DND-41 (cell line): ENCODE measurements around the gene SEC16A.

Experiments
- ATAC-seq: fragments of 200-7000 bp; cut with Tn5 transposase; 3 replicates; pipeline ENCODE4 v1.9.1; 2021; ENCODE audit warnings: low read depth; ENCODE audit not compliant: insufficient read depth
- DNase-seq: peaks from one replicate; pipeline ENCODE4 v3.0.0-alpha.2; 2020
- H2AFZ ChIP-seq: 2 replicates; pipeline ENCODE4 v1.6.0; 2012; ENCODE audit warnings: low read depth, low read length
- H3K27ac ChIP-seq: 2 replicates; pipeline ENCODE4 v1.5.1; 2012; ENCODE audit warnings: low read length, inconsistent platforms
- H3K27me3 ChIP-seq: fragments of 200-600 bp; sonication (generic); 2 replicates; pipeline ENCODE4 v1.6.0; 2012; ENCODE audit warnings: low read length, mild to moderate bottlenecking, inconsistent platforms; ENCODE audit not compliant: insufficient read depth, poor library complexity
- H3K36me3 ChIP-seq: 2 replicates; pipeline ENCODE4 v1.5.1; 2012; ENCODE audit warnings: low read length, inconsistent platforms; ENCODE audit not compliant: insufficient read depth
- H3K4me1 ChIP-seq: 2 replicates; pipeline ENCODE4 v1.5.1; 2012; ENCODE audit warnings: mild to moderate bottlenecking, low read length; ENCODE audit not compliant: insufficient read depth
- H3K4me2 ChIP-seq: 2 replicates; pipeline ENCODE4 v1.6.0; 2012; ENCODE audit warnings: mild to moderate bottlenecking, moderate library complexity, low read length, inconsistent platforms; ENCODE audit not compliant: insufficient read depth
- H3K4me3 ChIP-seq, 2 experiments: fragments of 200-600 bp in 1 of 2; shearing (Covaris generic) in 1 of 2; 2 replicates each; pipeline ENCODE4 v1.5.1; 2012 to 2016; ENCODE audit warnings: inconsistent platforms in 2 of 2, low read length in 2 of 2, mild to moderate bottlenecking in 2 of 2, low read depth in 1 of 2, moderate library complexity in 1 of 2
- H3K79me2 ChIP-seq: 2 replicates; pipeline ENCODE4 v1.6.0; 2012; ENCODE audit warnings: low read length, inconsistent platforms; ENCODE audit not compliant: insufficient read depth
- H3K9ac ChIP-seq: 2 replicates; pipeline ENCODE4 v1.6.0; 2012; ENCODE audit warnings: low read depth, mild to moderate bottlenecking, inconsistent platforms, low read length, moderate library complexity
- H3K9me3 ChIP-seq: 2 replicates; pipeline ENCODE4 v1.5.1; 2012; ENCODE audit warnings: low read length, moderate library complexity, mild to moderate bottlenecking, inconsistent platforms; ENCODE audit not compliant: insufficient read depth, severe bottlenecking
- H4K20me1 ChIP-seq: 2 replicates; pipeline ENCODE4 v1.6.0; 2012; ENCODE audit warnings: low read length; ENCODE audit not compliant: insufficient read depth
- CTCF ChIP-seq: IDR thresholded peaks from 2 replicates; pipeline ENCODE4 v1.5.1; 2012; ENCODE audit warnings: borderline replicate concordance, low read length, moderate library complexity, mild to moderate bottlenecking; ENCODE audit not compliant: poor library complexity, severe bottlenecking; ENCODE audit errors: extremely low read depth
- EZH2 ChIP-seq: IDR thresholded peaks from 3 replicates; pipeline ENCODE4 v1.6.1; 2012; ENCODE audit warnings: borderline replicate concordance, low read depth, mild to moderate bottlenecking, moderate library complexity, low read length, inconsistent platforms; ENCODE audit not compliant: severe bottlenecking

SEC16A gene

DNA sequence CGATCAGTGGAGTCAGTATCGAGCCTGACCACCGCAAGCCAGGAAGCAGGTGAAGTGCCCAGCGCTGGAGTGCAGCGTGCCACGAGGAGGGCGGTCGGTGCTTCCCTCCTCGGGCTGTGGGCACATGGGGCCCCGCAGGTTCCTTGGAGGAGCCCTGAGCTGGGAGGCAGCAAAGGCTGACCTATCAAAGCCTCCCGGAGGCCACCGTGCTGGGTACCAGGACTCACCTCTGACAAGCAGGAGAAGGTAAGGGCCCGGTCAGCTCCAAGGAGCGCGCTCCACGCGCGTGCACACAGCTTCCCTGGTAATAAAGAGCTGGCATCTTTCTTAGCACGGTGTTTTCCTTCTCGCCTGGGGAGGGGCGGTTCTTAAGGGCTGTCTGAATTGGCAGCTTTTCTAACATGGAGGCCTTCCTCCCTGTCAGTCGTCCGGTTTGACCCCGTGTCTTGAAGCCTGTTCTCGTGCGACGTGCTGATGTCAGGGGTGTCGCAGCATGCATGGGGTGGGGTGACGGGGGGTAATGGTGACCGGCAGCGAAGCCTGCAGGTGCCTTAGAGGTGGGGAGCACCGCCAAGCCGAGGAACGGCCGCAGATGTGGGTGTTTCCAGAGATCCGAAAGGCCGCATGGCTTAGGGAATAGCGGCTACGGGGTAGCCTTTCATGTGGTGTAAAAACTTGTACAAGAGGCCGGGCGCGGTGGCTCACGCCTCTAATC lies 59.3 kb downstream of the SEC16A start:
- Histone ChIP-seq H3K36me3 (peaks cover 56% of the 10 kb centered on the region), H3K9me3 (no peaks in the 10 kb centered on the region), H3K4me2 (no peak overlapping the region), H2AFZ (no peak overlapping the region), H3K4me1 (no peaks in the 10 kb centered on the region), H3K27ac (no peak overlapping the region), H4K20me1 (peaks cover 3% of the 10 kb centered on the region; the same call in 1 of the 2 replicates), H3K79me2 (no peaks in the 10 kb centered on the region), H3K4me3 (no peak overlapping the region), H3K9ac (no peak overlapping the region), H3K27me3 (no peaks in the 10 kb centered on the region)
- ATAC-seq (no peak), DNase-seq (no peak)
- TF ChIP-seq EZH2 (no peak), CTCF (no peak)

- Histone ChIP-seq H4K20me1 (peaks cover 3% of the 10 kb centered on the region; the same call in 1 of the 2 replicates), H3K4me3 (no peak overlapping the region), H3K79me2 (no peaks in the 10 kb centered on the region), H3K9ac (no peak overlapping the region), H3K9me3 (no peaks in the 10 kb centered on the region), H2AFZ (no peak overlapping the region), H3K27me3 (no peaks in the 10 kb centered on the region), H3K4me2 (no peak overlapping the region), H3K27ac (no peak overlapping the region), H3K4me1 (no peaks in the 10 kb centered on the region), H3K36me3 (peaks cover 64% of the 10 kb centered on the region)
- TF ChIP-seq EZH2 = no peak
- TF ChIP-seq CTCF = no peak
- ATAC-seq (no peak), DNase-seq (no peak)
Observed at GRCh38 chr9:136422876-136423275, 60.0 kb downstream of the SEC16A start.

GRCh38 chr9:136421791-136422190 lies 61.0 kb downstream of the SEC16A start:
- Histone ChIP-seq H3K27me3 (no peaks in the 10 kb centered on the region), H3K4me2 (no peak overlapping the region), H4K20me1 (peaks cover 3% of the 10 kb centered on the region; the same call in 1 of the 2 replicates), H3K9me3 (no peaks in the 10 kb centered on the region), H3K4me3 (no peak overlapping the region), H2AFZ (no peak overlapping the region), H3K9ac (no peak overlapping the region), H3K27ac (no peak overlapping the region), H3K79me2 (no peaks in the 10 kb centered on the region), H3K4me1 (no peaks in the 10 kb centered on the region), H3K36me3 (peaks cover 71% of the 10 kb centered on the region)
- no peak for DNase-seq
- TF ChIP-seq EZH2 (no peak), CTCF (no peak)
- no peak for ATAC-seq
